Activated CD8-positive, alpha-beta memory T cell treated with anti-CD3 and anti-CD28 coated beads for 1 hour (primary cell): ENCODE data around the gene AP2S1.
"Not testable (repeated sequence)": the region's sequence is repeated elsewhere in the genome, so short reads cannot be mapped to it uniquely, and the experiment has no call there.

Source experiments
- DNase-seq, 2 donors: peaks; one replicate each; pipeline ENCODE4 v3.0.0-alpha.2; 2020; ENCODE audit warnings: low read depth in 1 of 2; ENCODE audit errors: extremely low read depth in 1 of 2

AP2S1 gene

DNA sequence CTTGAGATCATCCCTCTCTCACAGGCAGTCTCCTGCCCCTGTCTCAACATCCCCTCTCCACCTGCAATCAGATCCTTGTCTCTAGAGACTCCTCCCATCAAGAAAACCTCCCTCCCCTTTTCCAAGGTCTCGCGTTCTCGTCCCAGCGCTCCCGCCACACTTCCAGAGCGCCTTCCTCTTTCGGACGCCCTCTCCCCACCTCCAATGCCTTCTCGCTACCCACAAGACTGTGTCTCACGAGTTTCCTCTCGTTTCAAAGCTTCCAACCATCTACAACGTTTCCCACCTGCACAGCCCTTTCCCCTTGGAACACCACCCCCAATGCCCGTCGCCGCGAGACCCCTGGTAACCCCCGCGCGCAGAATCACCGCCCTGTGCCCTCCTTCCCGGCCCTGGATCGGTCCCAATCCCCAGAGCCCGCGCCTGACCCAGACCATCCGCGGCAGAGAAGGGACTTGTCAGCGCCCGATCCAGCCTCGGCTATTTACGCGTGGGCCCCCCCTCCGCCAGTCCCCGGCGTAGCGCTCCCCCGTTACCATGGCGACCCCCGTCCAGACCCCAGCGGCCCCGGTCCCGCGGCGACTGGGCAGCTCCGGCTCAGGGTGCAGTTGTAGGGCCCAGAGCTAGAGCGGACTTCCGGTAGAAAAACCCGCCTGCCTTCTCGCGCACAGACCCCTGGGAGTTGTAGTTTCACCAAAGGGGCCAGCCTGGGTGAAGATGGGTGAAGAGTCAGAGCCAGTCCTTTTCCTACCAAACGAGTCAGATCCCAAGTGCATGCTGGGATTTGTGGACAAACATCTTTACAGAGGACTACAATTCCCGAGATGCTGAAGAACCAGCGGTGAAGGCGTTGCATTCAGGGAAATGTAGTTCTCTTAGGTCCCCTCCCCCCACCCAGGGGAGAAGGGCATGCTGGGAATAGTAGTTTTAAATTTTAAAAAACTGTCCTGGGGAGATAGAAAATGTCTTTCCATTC, at the start of gene AP2S1:
AP2S1 (minus strand) TSS at position 619 of the 976 bp plus-strand sequence; CDS start at position 539, 80 bp downstream.
- peak; percentile 80 to 81 for DNase-seq

GRCh38 chr19:46900341-46900740, 49.7 kb upstream of the AP2S1 start:
- DNase-seq = no peak

- no peak for DNase-seq
Observed at GRCh38 chr19:46898731-46899130, 48.1 kb upstream of the AP2S1 start.

DNA sequence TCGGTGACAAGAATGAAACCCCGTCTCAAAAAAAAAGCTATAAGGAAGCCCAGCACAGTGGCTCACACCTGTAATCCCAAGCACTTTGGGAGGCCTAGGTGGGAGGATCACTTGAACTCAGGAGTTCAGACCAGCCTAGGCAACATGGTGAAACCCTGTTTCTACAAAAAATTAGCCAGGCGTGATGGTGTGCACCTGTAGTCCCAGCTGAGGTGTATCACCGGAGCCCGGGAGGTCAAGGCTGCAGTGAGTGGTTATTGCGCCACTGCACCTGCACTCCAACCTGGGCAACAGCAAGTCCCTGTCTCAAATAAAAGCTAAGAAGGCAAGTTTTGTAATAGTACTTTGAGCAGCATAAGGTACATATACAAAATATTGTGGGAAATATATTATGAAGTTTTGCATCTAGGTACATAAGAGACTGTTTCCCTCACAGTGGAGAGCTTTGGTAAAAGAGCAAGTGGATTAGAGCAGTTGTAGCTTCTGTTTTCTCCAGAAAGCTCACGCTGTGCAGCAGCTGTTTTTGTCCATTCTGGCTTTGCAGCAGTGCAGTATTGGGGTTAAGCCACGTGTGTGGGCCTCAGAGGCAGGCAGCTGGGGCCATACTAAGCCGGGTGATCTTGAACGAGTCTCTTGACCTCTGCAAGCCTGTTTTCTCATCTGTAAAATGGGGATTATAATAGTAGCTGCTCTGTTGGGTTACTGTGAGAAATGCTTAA, 45.6 kb upstream of the AP2S1 start:
- DNase-seq = no peak

GRCh38 chr19:46892252-46893179, 41.9 kb upstream of the AP2S1 start:
- no peak for DNase-seq

DNA sequence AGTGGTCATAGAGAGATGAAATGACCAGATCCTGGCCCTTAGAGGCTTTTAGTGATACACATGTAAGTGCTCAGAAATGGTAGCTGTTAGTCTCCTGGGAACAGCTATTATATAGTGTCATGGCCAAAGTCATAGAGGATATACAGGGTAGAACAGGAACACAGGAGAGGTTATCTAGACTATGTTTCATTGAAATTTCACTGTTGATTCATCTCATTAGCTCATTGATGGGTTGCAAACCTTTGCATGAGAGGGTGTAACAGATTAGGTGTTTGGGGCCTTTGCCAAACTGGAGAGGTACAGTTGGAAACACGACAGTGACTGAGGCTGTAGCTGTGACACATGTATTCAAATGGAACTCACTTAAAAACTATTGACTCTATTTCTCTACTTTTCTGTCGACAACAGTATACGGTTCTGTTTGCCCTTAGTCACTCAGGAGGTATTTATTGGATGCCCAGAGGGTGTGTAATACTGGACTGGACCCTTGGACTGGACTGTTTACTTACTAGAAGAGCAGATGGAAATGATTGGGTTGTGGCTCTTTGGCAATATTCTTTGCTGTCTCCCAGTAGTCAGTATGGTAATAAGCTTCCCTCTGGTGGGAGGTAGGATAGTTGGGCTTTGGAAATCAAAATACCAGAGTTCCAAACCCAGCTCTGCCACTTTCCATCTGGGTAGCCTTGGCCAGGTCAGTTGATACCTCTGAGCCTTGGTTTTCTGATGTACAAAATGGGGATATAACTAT, 40.0 kb upstream of the AP2S1 start:
- no peak for DNase-seq

DNA sequence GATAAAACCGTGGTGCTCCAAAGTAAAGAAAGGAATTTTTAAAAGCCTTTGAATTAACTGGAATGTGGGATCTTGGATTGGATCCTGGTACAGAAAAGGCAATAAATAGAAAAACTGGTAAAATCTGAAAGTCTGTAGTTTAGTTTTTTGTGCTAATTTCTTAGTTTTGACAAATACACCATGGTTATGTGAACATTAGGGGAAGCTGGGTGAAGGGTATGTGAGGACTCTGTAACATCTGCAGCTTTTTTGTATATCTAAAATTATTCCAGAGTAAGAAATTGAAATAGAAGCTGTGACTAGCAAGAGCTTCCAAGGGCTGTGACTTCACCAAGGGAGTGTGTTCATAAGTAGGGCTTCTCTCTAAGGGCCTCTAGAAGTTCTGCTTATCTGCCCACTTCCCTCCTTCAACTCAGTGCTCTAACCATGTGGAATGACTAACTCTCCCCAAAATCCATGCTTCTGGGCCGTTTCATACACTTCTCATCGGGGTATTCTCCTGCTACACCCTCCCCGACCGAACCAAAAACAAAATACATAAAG, 36.7 kb upstream of the AP2S1 start:
- no peak for DNase-seq

- no peak for DNase-seq
Observed at GRCh38 chr19:46886546-46887239, 36.0 kb upstream of the AP2S1 start.

GRCh38 chr19:46885411-46885810, 34.8 kb upstream of the AP2S1 start:
- DNase-seq = no peak

DNA sequence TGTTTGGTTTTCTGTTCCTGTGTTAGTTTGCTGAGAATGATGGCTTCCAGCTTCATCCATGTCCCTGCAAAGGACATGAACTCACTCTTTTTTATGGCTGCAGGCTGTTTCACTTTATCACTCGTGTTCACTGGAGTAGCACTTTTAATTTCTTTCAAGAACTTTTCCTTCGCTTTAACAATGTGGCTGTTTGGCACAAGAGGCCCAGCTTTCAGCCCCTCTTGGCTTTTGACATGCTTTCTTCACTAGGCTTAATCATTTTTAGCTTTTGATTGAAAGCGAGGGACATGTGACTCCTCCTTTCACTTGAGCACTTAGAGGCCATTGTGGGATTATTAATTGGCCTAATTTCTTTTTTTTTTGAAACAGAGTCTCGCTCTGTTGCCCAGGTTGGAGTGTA, 32.1 kb upstream of the AP2S1 start:
- DNase-seq = not testable (repeated sequence)

DNA sequence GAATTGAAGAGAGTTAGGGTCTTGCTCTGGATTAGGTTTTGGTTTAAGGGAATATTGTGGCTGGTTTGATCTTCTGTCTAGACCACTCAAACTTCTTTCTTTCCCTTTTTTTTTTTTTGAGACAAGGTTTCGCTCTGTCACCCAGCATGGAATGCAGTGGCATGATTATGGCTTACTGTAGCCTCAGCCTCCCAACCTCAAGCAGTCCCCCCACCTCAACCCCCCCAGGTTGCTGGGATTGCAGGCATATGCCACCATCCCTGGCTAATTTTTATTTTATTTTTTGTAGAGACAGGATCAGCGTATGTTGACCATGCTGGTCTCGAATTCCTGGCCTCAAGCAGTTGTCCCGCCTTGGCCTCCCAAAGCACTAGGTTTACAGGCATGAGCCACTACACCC, 31.4 kb upstream of the AP2S1 start:
- DNase-seq = no peak

DNA sequence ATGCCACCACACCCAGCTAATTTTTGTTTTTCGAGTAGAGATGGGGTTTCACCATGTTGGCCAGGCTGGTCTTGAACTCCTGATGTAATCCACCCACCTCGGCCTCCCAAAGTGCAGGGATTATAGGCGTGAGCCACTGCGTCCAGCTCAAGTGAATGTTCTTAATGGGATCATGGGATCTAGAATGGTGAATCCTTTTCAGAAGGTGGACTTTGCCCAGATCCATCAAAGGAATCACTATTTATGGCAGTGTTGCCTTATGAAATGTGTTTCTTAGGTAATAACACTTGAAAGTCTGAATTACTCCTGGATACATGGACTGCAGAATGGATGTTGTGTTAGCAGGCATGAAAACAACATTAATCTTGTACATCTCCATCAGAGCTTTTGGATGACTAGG, 30.4 kb upstream of the AP2S1 start:
- no peak for DNase-seq

DNA sequence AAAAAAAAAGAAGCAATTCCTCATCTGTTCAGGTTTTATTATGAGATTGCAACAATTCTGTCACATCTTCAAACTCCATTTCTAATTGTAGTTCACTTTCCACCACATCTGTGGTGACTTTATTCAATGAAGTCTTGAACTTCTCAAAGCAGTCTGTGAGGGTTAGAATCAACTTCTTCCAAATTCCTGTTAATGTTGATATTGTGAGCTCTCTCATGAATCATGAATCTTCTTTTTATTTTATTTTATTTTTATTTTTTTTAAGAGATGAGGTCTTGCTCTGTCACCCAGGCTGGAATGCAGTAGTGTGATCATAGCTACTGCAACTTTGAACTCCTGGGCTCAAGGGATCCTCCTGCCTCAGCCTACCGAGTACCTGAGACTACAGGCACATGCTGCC, 29.8 kb upstream of the AP2S1 start:
- DNase-seq = no peak

DNA sequence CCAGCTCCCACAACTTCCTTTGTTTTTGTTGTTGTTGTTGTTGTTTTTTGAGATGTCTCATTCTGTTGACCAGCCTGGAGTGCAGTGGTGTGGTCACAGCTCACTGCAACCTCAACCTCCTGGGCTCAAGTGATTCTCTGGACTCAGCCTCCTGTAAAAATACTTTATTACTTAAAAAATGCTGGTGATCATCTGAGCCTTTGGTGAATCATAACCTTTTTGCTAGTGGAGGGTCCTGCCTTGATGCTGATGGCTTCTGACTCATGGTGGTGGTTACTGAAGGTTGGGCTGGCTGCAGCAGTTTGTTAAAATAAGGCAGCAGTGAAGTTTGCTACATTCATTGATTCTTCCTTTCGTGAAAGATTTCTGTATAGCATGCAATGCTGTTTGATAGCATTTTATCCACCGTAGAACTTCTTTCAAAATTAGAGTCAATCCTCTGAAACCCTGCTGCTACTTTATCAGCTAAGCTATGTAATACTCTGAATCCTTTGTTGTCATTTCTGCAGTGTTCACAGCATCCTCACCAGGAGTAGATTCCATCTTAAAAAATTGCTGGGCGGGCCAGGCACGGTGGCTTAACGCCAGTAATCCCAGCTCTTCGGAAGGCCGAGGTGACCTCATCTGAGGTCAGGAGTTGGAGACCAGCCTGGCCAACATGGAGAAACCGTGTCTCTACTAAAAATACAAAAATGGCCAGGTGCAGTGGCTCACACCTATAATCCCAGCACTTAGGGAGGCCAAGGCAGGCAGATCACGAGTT, 28.1 kb upstream of the AP2S1 start:
- DNase-seq = no peak

DNA sequence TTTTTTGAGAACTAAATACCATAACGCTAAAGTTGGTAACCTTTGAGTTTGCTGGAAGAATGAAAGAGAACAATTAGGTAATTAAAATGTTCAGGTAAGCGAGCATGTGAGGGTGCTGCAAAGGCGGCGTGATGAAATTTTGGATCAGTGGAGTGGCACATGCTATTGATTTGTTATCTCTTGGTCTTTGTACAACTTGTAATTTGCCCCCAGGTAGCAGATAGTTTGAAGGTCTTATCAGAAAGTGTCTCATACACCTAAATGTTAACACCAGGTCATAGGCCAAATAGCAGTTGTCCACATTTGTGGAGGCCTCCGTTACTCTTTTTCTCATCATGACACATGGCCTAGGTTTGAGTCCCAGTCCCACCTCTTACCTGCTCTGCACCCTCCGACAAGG, 25.0 kb upstream of the AP2S1 start:
- DNase-seq = no peak

DNA sequence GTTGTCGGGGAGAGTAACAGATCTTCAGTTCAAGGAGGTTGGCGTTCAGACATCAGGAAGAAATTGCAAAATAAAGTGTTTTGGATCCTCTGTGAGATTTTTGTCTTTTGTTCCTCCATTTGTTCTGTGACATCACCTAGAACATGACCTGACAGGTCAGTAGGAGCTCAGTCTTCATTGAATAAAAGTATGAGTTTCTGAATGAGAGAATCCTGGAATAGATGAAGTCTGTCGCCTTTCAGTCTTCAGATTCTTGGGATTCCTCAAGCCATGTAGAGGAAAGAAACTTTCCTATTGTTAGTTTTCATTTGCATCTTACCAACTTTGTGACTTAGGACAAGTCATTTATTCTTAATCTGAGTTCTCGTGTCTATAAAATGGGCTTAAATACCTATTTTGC, 24.6 kb upstream of the AP2S1 start:
- no peak for DNase-seq

DNA sequence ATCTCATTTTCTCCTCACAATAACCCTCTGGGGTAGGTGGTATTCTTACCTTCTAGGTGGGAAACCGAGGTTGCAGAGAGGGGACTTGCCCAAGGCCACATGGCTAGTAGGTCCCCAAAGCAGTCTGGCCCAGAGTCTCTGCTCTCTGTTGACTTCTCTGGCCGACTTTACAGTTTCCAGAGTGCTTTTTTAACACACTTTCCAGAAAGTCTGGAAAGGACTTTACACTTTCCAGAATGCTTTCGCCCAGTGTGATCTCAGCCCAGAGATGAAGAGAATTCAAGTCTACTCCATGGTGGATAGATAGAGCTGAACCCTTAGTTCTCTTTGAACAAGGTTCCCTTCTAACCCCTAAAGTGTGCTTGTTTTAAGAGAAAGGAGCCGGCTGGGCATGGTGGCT, 22.3 kb upstream of the AP2S1 start:
- DNase-seq = no peak

GRCh38 chr19:46871173-46871572, 20.5 kb upstream of the AP2S1 start:
- not testable (repeated sequence) for DNase-seq
